RWPE2 (cell line): ENCODE data around the gene TCTN3.

Experiments used
- ATAC-seq: fragments of 200-7000 bp; cut with Tn5 transposase; 3 replicates; pipeline ENCODE4 v1.9.1; 2021; ENCODE audit warnings: low read depth
- DNase-seq: peaks from one replicate; pipeline ENCODE4 v3.0.0-alpha.2; 2020; ENCODE audit warnings: low spot score
- H3K27ac ChIP-seq: fragments of 450-650 bp; 2 replicates; pipeline ENCODE4 v1.5.1; 2017; ENCODE audit warnings: mild to moderate bottlenecking; ENCODE audit not compliant: poor library complexity, severe bottlenecking
- H3K27me3 ChIP-seq: fragments of 250-450 bp; sonication (Bioruptor Pico); 2 replicates; pipeline ENCODE4 v1.5.1; 2021; ENCODE audit warnings: mild to moderate bottlenecking, moderate library complexity; ENCODE audit not compliant: insufficient read depth, poor library complexity, severe bottlenecking
- H3K36me3 ChIP-seq: fragments of 250-450 bp; sonication (Bioruptor Pico); 2 replicates; pipeline ENCODE4 v1.5.1; 2020; ENCODE audit warnings: low read depth, mild to moderate bottlenecking, moderate library complexity
- H3K4me1 ChIP-seq: fragments of 250-450 bp; sonication (Bioruptor Pico); 2 replicates; pipeline ENCODE4 v1.5.1; 2021; ENCODE audit warnings: mild to moderate bottlenecking, moderate library complexity; ENCODE audit not compliant: insufficient read depth, poor library complexity, severe bottlenecking
- H3K4me3 ChIP-seq: fragments of 250-450 bp; sonication (Bioruptor Pico); 2 replicates; pipeline ENCODE4 v1.5.1; 2021; ENCODE audit warnings: mild to moderate bottlenecking, moderate library complexity; ENCODE audit not compliant: severe bottlenecking
- H3K9me3 ChIP-seq: fragments of 250-450 bp; sonication (Bioruptor Pico); 2 replicates; pipeline ENCODE4 v1.5.1; 2021; ENCODE audit warnings: mild to moderate bottlenecking, moderate library complexity; ENCODE audit not compliant: severe bottlenecking
- CTCF ChIP-seq: fragments of 450-650 bp; IDR thresholded peaks from one replicate; pipeline ENCODE4 v1.5.1; 2017; ENCODE audit warnings: mild to moderate bottlenecking, moderate library complexity; ENCODE audit not compliant: poor library complexity, severe bottlenecking

The TCTN3 gene

GRCh38 chr10:95716866-95717265, 23.1 kb upstream of the TCTN3 start:
- no peaks in the 10 kb centered on the region for H3K4me1 ChIP-seq
- ATAC-seq (no peak), DNase-seq (no peak)
- no peaks in the 10 kb centered on the region for H3K27me3 ChIP-seq
- H3K4me3 ChIP-seq: no peak overlapping the region
- H3K27ac ChIP-seq: no peak overlapping the region
- peaks cover 1% of the 10 kb centered on the region for H3K9me3 ChIP-seq
- no peak for TF ChIP-seq CTCF
- no peaks in the 10 kb centered on the region for H3K36me3 ChIP-seq

GRCh38 chr10:95716466-95716865, 22.7 kb upstream of the TCTN3 start:
- H3K4me3 ChIP-seq: no peak overlapping the region
- no peak overlapping the region for H3K27ac ChIP-seq
- no peaks in the 10 kb centered on the region for H3K27me3 ChIP-seq
- ATAC-seq (no peak), DNase-seq (no peak)
- H3K9me3 ChIP-seq: peaks cover 1% of the 10 kb centered on the region
- H3K36me3 ChIP-seq: no peaks in the 10 kb centered on the region
- no peaks in the 10 kb centered on the region for H3K4me1 ChIP-seq
- no peak for TF ChIP-seq CTCF

GRCh38 chr10:95711492-95711891, 17.8 kb upstream of the TCTN3 start:
- no peak for ATAC-seq
- no peak for DNase-seq
- Histone ChIP-seq H3K9me3 (peaks cover 1% of the 10 kb centered on the region), H3K4me3 (no peak overlapping the region), H3K27ac (no peak overlapping the region), H3K4me1 (no peaks in the 10 kb centered on the region), H3K36me3 (no peaks in the 10 kb centered on the region), H3K27me3 (no peaks in the 10 kb centered on the region)
- no peak for TF ChIP-seq CTCF

- DNase-seq: no peak
- no peak for TF ChIP-seq CTCF
- Histone ChIP-seq H3K36me3 (no peaks in the 10 kb centered on the region), H3K9me3 (no peaks in the 10 kb centered on the region), H3K4me1 (no peaks in the 10 kb centered on the region), H3K27ac (no peak overlapping the region), H3K27me3 (no peaks in the 10 kb centered on the region), H3K4me3 (no peak overlapping the region)
- ATAC-seq: no peak
Observed at GRCh38 chr10:95706990-95707389, 13.3 kb upstream of the TCTN3 start.

GRCh38 chr10:95706573-95706972, 12.8 kb upstream of the TCTN3 start:
- Histone ChIP-seq H3K27me3 (no peaks in the 10 kb centered on the region), H3K27ac (no peak overlapping the region), H3K36me3 (no peaks in the 10 kb centered on the region), H3K4me1 (no peaks in the 10 kb centered on the region), H3K4me3 (no peak overlapping the region), H3K9me3 (no peaks in the 10 kb centered on the region)
- DNase-seq: no peak
- TF ChIP-seq CTCF: no peak
- no peak for ATAC-seq
